Nephron (organoid): ENCODE data around the gene CTNNBL1.

Source experiments
- H3K27ac Mint-ChIP-seq, 3 experiments: 2 replicates each; pipeline ENCODE4 v1.8.0; 2020; ENCODE audit warnings: mixed read lengths in 3 of 3, mild to moderate bottlenecking in 2 of 3, moderate library complexity in 1 of 3
- H3K27me3 Mint-ChIP-seq: 2 replicates; pipeline ENCODE4 v1.8.0; 2021; ENCODE audit warnings: low read depth, mild to moderate bottlenecking, moderate library complexity, mixed read lengths
- H3K36me3 Mint-ChIP-seq: 2 replicates; pipeline ENCODE4 v1.8.0; 2020; ENCODE audit warnings: low read depth, mixed read lengths
- H3K4me1 Mint-ChIP-seq: 2 replicates; pipeline ENCODE4 v1.8.0; 2020; ENCODE audit warnings: mixed read lengths
- H3K4me3 Mint-ChIP-seq, 3 experiments: 2 replicates each; pipeline ENCODE4 v1.8.0; 2020; ENCODE audit warnings: mild to moderate bottlenecking in 3 of 3, mixed read lengths in 3 of 3, moderate library complexity in 2 of 3
- H3K9me3 Mint-ChIP-seq: 2 replicates; pipeline ENCODE4 v1.8.0; 2020; ENCODE audit warnings: mixed read lengths
- CTCF ChIP-seq, 3 experiments: fragments of 200-600 bp; sonication (generic); IDR thresholded peaks; one replicate each; pipeline ENCODE4 v1.5.0; 2021; ENCODE audit warnings: antibody characterized with exemption in 3 of 3; ENCODE audit not compliant: unreplicated experiment in 3 of 3

CTNNBL1 gene

DNA sequence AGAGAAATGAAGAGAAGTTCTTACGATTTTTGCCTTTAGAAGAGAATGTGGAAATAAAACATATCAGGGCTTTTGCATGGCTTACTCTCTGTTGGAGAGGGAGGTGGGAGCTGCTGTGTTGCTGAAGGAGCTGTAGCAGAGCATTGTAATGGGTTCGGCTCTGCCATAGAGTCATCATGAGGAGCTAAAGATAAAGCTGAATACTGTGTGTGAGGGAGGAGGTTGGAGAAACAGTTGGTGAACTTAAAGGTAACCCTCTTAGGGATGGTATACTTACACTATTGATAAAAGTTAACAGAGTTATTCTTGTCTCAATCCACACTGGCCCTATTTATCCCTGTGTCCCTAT lies 34.8 kb downstream of the CTNNBL1 start:
- peaks cover 68% of the 10 kb centered on the region for H3K4me1 Mint-ChIP-seq
- H3K4me3 Mint-ChIP-seq: no peak overlapping the region
- no peaks in the 10 kb centered on the region for H3K9me3 Mint-ChIP-seq
- H3K36me3 Mint-ChIP-seq: peaks cover 19% of the 10 kb centered on the region
- H3K27ac Mint-ChIP-seq: peak overlapping the region in 2 of 3 experiments; percentile 11 to 32
- no peak for TF ChIP-seq CTCF (IDR thresholded peaks at IDR 0.05; ENCODE audit: unreplicated experiment in 3 of 3)
- H3K27me3 Mint-ChIP-seq: no peaks in the 10 kb centered on the region

- peak overlapping the region in 2 of 3 experiments; percentile 3 to 22 for H3K27ac Mint-ChIP-seq
- peaks cover 71% of the 10 kb centered on the region for H3K4me1 Mint-ChIP-seq
- H3K36me3 Mint-ChIP-seq: peaks cover 20% of the 10 kb centered on the region
- no peak overlapping the region for H3K4me3 Mint-ChIP-seq
- H3K9me3 Mint-ChIP-seq: no peaks in the 10 kb centered on the region
- H3K27me3 Mint-ChIP-seq: no peaks in the 10 kb centered on the region
- no peak for TF ChIP-seq CTCF (IDR thresholded peaks at IDR 0.05; ENCODE audit: unreplicated experiment in 3 of 3)
These were observed 35.6 kb downstream of the CTNNBL1 start for GRCh38 chr20:37729452-37729851.

- peak overlapping the region in 2 of 3 experiments; percentile 3 to 22 for H3K27ac Mint-ChIP-seq
- H3K4me1 Mint-ChIP-seq: peaks cover 75% of the 10 kb centered on the region
- H3K36me3 Mint-ChIP-seq: peaks cover 23% of the 10 kb centered on the region
- no peak overlapping the region for H3K4me3 Mint-ChIP-seq
- no peaks in the 10 kb centered on the region for H3K9me3 Mint-ChIP-seq
- no peak for TF ChIP-seq CTCF (IDR thresholded peaks at IDR 0.05; ENCODE audit: unreplicated experiment in 3 of 3)
- H3K27me3 Mint-ChIP-seq: no peaks in the 10 kb centered on the region
These were observed 36.1 kb downstream of the CTNNBL1 start for GRCh38 chr20:37729909-37730308.

DNA sequence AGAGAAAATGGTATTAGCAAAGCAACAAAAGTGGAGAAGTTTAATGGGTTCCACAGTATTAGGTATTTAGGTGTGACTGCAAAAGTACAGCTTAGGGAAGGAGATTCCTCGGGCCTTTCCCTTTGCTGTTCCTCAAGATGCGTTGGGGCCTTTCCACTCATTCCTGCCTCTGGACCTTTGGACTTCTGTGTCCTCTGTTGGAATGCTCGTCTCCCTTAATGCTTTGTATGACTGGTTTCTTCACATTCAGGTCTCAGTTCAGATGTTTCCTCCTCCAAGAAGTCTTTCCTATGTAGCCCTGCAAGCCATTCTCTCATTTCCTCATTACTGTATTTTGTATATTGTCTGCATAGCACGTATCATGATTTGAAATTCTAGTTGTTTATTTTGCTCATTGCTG lies 39.6 kb downstream of the CTNNBL1 start:
- H3K36me3 Mint-ChIP-seq: peaks cover 54% of the 10 kb centered on the region
- H3K9me3 Mint-ChIP-seq: no peaks in the 10 kb centered on the region
- peak overlapping the region in 1 of 3 experiments; percentile 34 for H3K27ac Mint-ChIP-seq
- no peak for TF ChIP-seq CTCF (IDR thresholded peaks at IDR 0.05; ENCODE audit: unreplicated experiment in 3 of 3)
- H3K4me3 Mint-ChIP-seq: no peak overlapping the region
- peaks cover 58% of the 10 kb centered on the region for H3K4me1 Mint-ChIP-seq
- H3K27me3 Mint-ChIP-seq: no peaks in the 10 kb centered on the region

DNA sequence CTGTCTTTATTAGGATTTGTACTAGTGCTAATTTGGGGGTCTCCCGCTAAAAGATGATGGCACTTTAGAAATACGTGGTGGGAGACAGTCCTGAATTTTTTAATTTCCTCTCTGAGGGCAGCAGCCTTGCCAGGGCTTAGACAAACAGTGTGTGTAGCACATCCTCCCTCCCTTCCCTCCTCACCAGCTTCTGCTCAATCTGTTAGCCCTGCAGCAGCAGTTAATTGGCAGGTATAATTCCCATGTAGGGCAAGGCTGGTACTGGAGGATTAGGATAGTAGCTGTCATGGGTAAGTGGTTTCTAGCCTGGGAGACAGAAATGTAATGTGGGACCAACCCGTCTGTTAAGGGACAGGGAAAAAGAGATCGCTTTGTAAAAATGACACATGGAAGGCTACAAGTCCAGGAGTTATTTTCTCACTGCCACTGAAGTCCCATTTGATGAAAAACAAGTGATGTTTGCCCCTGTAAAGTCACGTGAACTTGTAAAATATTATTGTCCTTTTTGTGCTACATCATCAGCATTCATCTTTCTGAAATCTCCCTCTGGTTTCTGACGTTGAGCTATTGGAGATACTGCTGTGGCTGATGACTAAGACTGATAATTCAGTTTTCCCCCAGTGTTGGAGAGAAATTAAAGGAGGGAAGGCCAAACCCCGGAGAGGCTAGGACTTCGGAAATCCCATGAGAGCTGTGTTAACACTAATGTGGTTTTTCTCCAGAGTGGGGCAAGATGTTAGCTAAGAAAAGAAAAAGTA lies 40.6 kb downstream of the CTNNBL1 start:
- peak overlapping the region in 2 of 3 experiments; percentile 34 for H3K27ac Mint-ChIP-seq
- peaks cover 64% of the 10 kb centered on the region for H3K36me3 Mint-ChIP-seq
- no peak overlapping the region for H3K4me3 Mint-ChIP-seq
- no peaks in the 10 kb centered on the region for H3K27me3 Mint-ChIP-seq
- TF ChIP-seq CTCF (IDR thresholded peaks at IDR 0.05; ENCODE audit: unreplicated experiment in 3 of 3): no peak
- no peaks in the 10 kb centered on the region for H3K9me3 Mint-ChIP-seq
- H3K4me1 Mint-ChIP-seq: peaks cover 49% of the 10 kb centered on the region

- Mint-ChIP-seq H3K36me3 (peaks cover 71% of the 10 kb centered on the region), H3K9me3 (no peaks in the 10 kb centered on the region), H3K27me3 (no peaks in the 10 kb centered on the region), H3K27ac (no peak overlapping the region), H3K4me1 (peaks cover 39% of the 10 kb centered on the region), H3K4me3 (no peak overlapping the region)
- no peak for TF ChIP-seq CTCF (IDR thresholded peaks at IDR 0.05; ENCODE audit: unreplicated experiment in 3 of 3)
These were observed 41.7 kb downstream of the CTNNBL1 start for GRCh38 chr20:37735541-37735940.
